IPS-18a (cell line): ENCODE data around the gene CPNE1.

Source experiments
- H3K27ac ChIP-seq: one replicate; pipeline ENCODE4 v1.5.1; 2013; ENCODE audit warnings: low read length
- H3K27me3 ChIP-seq: one replicate; pipeline ENCODE4 v1.6.1; 2013; ENCODE audit warnings: mild to moderate bottlenecking, low read length; ENCODE audit not compliant: control insufficient read depth, insufficient read depth
- H3K36me3 ChIP-seq: one replicate; pipeline ENCODE4 v1.6.1; 2013; ENCODE audit warnings: low read depth, low read length; ENCODE audit not compliant: control insufficient read depth
- H3K4me1 ChIP-seq: one replicate; pipeline ENCODE4 v1.6.1; 2013; ENCODE audit warnings: low read depth, low read length; ENCODE audit not compliant: control insufficient read depth
- H3K4me3 ChIP-seq: one replicate; pipeline ENCODE4 v1.5.1; 2013; ENCODE audit warnings: low read length
- H3K9ac ChIP-seq: one replicate; pipeline ENCODE4 v1.6.1; 2013; ENCODE audit warnings: mild to moderate bottlenecking, low read length, moderate library complexity
- H3K9me3 ChIP-seq: one replicate; pipeline ENCODE4 v1.6.1; 2013; ENCODE audit warnings: low read depth, low read length; ENCODE audit not compliant: control insufficient read depth

CPNE1 gene

DNA sequence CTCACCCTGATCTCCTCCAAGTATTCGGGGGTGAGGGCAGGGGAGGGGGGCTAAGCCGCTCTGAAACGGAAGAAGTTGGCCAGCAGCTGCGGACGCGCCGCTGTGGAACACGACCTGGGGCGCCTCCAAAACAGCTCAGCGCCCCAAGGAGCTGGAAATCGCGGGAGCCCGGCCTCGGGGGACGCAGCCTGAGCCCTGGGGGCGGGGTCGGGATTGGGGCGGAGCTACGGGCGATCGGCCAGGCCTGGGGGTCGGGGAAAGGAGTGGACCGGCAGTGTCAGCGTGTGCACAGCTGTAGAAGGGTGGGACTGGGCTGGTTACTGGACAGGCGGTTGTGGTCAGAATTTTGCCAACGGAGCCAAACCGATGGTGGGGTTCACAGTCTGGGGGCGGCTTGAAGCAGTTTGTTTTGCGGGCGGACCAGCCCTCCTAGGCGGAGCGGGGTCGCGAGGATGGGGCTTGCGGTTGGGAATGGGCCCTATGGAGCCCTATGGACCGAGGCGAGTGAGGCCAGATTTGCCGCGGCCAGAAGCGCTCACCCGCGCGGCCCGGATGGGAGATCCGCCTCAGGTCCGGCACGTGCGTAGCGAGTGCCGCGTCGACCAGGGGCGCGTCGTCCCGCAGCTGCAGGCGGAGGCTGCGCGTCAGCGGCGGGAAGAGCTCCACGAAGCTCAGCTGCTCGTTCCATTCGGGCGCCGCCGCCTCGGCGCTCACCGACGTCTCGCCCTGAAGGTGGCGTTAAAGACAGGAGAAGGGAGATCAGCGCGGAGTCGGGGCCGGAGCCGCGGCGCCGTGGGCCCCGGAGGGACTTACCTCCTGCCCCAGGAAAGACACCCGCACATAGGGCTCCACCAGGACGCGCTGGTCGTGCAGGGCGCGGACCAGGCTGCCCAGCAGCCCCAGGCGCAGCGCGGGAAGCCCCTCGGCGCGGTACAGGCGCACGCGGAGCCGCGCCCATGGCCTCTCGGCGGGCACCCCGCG is 63.4 kb downstream of the CPNE1 start:
- Histone ChIP-seq H3K4me1 (peaks cover 3% of the 10 kb centered on the region), H3K36me3 (no peaks in the 10 kb centered on the region), H3K27me3 (peaks cover 46% of the 10 kb centered on the region), H3K9me3 (no peaks in the 10 kb centered on the region), H3K27ac (no peak overlapping the region), H3K4me3 (peak overlapping the region; percentile 64), H3K9ac (peak overlapping the region; percentile 31)

DNA sequence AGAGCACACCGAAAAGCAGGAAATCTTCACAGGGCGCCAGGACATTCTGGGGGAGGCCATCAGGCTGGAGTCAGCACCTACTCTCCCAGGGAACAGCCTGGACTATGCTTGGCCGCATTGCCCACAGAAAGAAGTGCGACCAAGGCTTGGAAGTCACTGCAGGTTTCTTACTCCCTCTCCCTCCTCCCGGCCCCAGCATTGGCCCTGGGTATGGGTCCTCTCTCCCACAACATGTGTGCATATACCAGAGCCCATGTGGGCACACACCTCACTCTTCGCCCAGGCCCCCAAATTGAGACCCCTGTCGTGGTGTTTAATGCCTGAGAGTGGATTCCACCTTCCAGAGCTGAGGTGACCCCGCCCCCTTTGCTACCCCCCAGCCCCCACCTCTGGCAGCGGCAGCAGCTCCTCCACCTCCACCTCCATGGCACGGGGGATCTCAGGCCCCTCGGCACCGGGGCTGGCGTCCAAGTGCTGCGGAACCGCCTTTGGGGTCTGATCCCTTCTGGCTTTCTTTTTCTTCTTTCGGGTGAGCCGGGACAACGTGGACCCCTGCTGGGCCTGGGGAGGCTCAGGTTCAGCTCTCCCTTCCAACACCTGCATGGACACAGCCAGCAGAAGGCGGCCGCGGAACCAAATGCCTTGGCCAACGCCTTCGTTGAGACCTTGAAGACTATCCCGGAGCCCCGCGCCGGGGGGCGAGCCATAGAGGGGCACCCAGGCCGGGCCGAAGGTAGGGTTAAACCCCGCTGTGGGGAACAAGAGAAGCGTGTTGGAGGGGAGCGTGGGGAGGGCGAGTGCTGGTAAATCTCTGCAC is 64.3 kb downstream of the CPNE1 start:
- H3K4me3 ChIP-seq, result peak overlapping the region; percentile 64
- H3K4me1 ChIP-seq, result peaks cover 3% of the 10 kb centered on the region
- H3K9ac ChIP-seq, result no peak overlapping the region
- no peaks in the 10 kb centered on the region for H3K36me3 ChIP-seq
- no peaks in the 10 kb centered on the region for H3K9me3 ChIP-seq
- no peak overlapping the region for H3K27ac ChIP-seq
- peaks cover 46% of the 10 kb centered on the region for H3K27me3 ChIP-seq

DNA sequence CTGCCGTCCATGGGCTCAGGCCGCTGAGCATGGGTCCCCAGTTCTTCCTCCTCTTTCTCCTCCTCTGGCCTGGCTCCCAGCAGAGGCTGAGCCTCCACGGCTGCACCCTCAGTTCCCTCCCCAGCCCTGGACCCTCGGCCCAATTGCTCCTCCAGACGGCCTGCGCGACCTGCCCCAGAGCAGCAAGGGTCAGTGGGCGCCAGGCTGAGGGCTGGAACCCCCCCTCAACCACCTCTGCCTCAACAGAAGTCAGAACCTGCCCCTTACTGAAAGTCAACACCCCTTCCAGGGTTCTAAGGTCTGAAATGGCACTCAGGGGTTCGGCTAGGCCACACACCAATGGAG is 65.0 kb downstream of the CPNE1 start:
- H3K4me1 ChIP-seq, result peaks cover 3% of the 10 kb centered on the region
- peaks cover 46% of the 10 kb centered on the region for H3K27me3 ChIP-seq
- H3K9me3 ChIP-seq, result no peaks in the 10 kb centered on the region
- H3K9ac ChIP-seq, result no peak overlapping the region
- no peaks in the 10 kb centered on the region for H3K36me3 ChIP-seq
- H3K27ac ChIP-seq, result no peak overlapping the region
- no peak overlapping the region for H3K4me3 ChIP-seq

DNA sequence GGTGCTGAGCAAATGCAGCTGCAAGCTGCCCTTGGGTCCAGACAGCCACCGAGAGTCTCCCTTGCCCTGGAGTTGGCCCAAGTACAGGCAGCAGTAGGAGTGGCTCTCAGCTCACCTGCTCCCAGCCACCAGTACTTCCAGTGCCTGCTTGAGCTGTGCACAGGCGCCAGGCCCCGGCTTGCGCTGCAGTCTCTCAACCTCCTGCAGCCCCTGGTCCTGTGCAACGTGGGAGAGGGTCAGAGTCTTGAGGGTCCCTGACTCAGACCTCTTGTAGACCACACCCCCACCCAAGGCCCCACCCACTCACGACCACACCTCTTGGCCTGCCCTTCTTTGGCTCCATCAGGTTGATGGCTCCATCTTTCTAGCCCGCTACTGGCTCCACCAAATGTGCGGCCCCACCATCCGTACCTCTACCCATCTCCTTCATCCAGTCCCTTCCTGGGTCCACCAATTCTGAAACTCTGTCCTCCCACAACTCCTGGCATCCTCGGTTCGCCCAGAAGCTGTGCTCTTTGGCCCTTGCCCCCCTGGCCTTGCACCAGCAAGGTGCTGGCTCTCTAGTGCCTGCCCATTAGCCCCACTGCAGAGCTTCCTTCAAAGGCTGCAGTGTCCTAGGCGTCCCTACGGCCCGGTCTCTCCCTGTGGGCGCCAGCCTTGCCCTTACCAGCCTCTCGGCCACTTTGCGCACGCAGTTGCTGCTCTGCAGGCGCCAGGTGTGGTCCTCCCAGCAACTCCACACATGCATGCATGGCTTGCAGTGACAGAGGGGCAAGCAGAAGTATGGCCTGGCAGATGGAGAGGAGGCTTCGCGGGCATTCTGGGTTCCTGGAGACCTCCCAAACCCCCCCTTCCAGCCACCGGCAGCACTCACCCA is 65.6 kb downstream of the CPNE1 start:
- H3K27ac ChIP-seq, result no peak overlapping the region
- peaks cover 3% of the 10 kb centered on the region for H3K4me1 ChIP-seq
- no peak overlapping the region for H3K4me3 ChIP-seq
- no peak overlapping the region for H3K9ac ChIP-seq
- no peaks in the 10 kb centered on the region for H3K36me3 ChIP-seq
- no peaks in the 10 kb centered on the region for H3K9me3 ChIP-seq
- peaks cover 46% of the 10 kb centered on the region for H3K27me3 ChIP-seq

DNA sequence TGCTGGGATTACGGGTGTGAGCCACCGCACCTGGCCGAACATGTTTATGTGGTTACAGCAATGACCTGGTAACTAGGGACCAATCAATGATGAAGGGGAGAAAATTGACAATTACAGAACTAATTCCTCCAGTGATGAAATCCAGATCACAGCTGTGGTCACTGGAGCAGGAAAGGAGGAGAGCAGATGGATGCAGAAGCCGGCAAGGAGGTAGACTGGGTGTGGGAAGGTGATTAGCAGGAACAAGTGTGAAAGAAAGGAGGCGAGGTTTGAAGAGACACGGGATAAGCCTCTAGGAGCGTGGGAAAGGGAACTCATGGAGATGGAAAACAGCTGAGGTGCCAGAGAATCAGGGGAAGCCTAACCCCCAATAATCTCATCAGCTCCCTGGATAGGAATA is 66.2 kb downstream of the CPNE1 start:
- peaks cover 43% of the 10 kb centered on the region for H3K27me3 ChIP-seq
- no peak overlapping the region for H3K4me3 ChIP-seq
- no peaks in the 10 kb centered on the region for H3K36me3 ChIP-seq
- H3K9me3 ChIP-seq, result no peaks in the 10 kb centered on the region
- no peak overlapping the region for H3K9ac ChIP-seq
- H3K27ac ChIP-seq, result no peak overlapping the region
- H3K4me1 ChIP-seq, result peaks cover 3% of the 10 kb centered on the region

DNA sequence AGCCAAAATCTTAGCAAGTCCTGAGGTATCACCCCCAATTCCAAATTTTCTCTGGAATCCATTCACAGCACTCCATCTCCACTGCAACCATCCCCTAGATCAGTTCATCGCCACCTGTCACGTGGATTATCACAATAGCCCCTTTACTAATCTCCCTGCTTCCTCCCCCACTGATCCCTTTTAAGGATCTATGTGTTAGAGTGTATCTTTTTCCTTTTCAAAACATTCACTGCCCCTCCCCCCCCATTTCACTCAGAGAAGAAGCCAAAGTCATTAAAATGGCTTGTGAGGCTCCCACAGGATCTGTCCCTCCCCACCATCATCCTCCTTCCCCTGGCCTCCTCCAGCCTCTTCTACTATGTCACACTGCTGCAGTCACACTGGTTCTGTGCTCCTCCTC is 67.5 kb downstream of the CPNE1 start:
- Histone ChIP-seq H3K4me3 (no peak overlapping the region), H3K9ac (no peak overlapping the region), H3K27ac (no peak overlapping the region), H3K36me3 (no peaks in the 10 kb centered on the region), H3K9me3 (no peaks in the 10 kb centered on the region), H3K27me3 (peaks cover 30% of the 10 kb centered on the region), H3K4me1 (peaks cover 6% of the 10 kb centered on the region)

DNA sequence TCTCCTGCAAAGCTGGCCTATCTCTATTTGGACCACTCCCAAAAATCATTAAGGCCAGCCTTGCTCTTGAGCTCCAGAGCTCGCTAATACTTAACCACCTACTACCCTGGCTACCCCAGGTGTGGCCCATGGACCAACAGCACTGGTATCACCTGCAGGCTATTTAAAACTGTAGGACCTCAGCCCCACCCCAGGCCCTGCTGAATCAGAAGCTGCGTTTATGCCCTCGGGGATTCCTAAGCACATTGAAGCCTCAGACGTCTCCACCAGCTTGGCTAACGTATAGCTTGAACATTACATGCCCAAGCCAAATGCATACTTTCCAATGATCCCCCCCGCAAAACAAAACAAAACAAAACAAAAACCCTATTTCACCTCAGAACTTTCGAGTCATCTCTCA is 68.8 kb downstream of the CPNE1 start:
- H3K36me3 ChIP-seq, result no peaks in the 10 kb centered on the region
- no peak overlapping the region for H3K27ac ChIP-seq
- no peak overlapping the region for H3K4me3 ChIP-seq
- H3K4me1 ChIP-seq, result peaks cover 2% of the 10 kb centered on the region
- H3K9me3 ChIP-seq, result no peaks in the 10 kb centered on the region
- H3K9ac ChIP-seq, result no peak overlapping the region
- peaks cover 17% of the 10 kb centered on the region for H3K27me3 ChIP-seq

DNA sequence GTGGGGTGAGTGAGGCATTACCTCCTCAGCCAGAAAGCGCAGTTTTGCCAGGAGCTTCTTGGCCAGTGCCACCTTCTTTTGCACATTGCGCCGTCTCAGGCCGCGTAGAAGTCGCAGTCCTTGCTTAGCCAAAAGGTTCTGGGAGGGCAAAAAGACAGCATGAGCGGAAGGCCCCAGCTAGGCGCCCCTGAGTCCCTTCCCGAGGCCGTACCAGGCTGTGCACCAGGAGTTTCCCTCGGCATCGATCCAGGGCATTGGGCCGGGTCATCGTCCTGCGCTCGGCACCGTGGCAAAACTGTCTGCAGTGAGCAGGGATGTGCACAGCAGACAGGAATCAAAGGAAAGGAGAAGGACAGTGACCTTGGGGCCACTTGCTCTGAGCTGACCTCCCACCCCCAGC is 69.2 kb downstream of the CPNE1 start:
- H3K9ac ChIP-seq, result no peak overlapping the region
- peaks cover 12% of the 10 kb centered on the region for H3K27me3 ChIP-seq
- no peaks in the 10 kb centered on the region for H3K36me3 ChIP-seq
- no peak overlapping the region for H3K4me3 ChIP-seq
- no peak overlapping the region for H3K27ac ChIP-seq
- peaks cover 2% of the 10 kb centered on the region for H3K4me1 ChIP-seq
- H3K9me3 ChIP-seq, result no peaks in the 10 kb centered on the region

DNA sequence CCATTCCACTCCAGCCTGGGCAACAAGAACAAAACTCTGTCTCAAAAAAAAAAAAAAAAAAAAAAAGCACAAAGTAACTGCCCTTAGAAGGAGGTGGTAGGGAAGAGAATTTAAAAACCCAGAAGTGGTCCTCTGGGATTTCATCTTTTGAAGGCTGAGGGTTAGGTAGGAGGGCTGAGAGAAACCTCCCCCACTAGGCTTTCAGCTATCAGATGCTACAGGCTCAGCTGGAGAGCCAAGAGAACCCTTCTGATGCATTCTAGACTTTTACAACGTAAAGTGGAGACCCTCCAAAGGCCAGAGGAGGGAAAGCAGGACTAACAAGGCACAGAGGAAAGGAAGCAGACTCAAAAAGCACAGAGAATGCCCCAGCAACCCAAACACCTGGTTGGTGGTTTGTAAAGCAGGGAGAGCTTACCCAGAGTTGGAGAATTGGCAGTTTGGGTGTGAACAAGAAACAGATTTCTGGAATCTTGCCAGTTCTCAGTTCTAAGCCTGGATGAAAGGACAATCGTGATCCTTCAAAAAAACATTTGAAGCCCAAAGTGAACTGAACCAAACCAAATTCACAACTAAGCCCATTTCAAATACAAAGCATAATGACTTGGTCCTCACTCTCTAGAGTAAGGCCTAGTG is 72.2 kb downstream of the CPNE1 start:
- H3K9ac ChIP-seq, result no peak overlapping the region
- no peak overlapping the region for H3K27ac ChIP-seq
- no peaks in the 10 kb centered on the region for H3K9me3 ChIP-seq
- peaks cover 2% of the 10 kb centered on the region for H3K4me1 ChIP-seq
- no peak overlapping the region for H3K4me3 ChIP-seq
- no peaks in the 10 kb centered on the region for H3K36me3 ChIP-seq
- no peaks in the 10 kb centered on the region for H3K27me3 ChIP-seq

DNA sequence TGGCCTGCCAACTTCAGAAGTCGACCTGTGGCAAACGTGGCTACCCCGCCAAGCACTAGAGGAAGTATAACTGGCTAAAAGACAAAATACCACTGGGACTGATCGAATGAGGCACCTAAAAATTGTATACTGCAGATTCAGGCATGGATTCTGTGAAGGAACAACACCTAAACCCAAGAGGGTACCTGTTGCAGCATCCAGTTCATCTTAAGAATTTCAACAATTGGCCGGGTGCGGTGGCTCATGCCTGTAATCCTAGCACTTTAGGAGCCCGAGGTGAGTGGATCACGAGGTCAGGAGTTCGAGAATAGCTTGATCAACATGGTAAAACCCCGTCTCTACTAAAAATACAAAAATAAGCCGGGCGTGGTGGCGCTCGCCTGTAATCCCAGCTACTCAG is 76.3 kb downstream of the CPNE1 start:
- Histone ChIP-seq H3K9me3 (no peaks in the 10 kb centered on the region), H3K27me3 (no peaks in the 10 kb centered on the region), H3K9ac (no peak overlapping the region), H3K27ac (no peak overlapping the region), H3K36me3 (no peaks in the 10 kb centered on the region), H3K4me3 (no peak overlapping the region), H3K4me1 (peaks cover 2% of the 10 kb centered on the region)

DNA sequence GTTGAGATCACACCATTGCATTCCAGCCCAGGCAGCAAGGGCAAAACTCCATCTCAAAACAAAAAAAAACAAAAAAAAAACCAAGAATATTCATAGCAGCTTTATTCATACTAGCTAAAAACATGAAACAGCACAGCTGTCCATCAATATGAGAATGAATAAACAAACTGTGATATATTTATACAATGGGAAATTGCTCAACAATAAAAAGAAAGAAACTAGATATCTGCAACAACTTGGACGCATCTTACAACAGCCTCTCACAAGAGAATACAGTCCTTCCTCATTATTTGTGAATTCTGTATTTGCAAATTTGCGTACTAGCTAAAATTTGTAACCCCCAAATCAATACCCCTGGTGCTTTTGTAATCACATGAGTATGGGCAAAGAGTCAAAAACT is 77.3 kb downstream of the CPNE1 start:
- Histone ChIP-seq H3K27me3 (no peaks in the 10 kb centered on the region), H3K9ac (no peak overlapping the region), H3K4me1 (peaks cover under 1% of the 10 kb centered on the region), H3K4me3 (no peak overlapping the region), H3K27ac (no peak overlapping the region), H3K9me3 (no peaks in the 10 kb centered on the region), H3K36me3 (no peaks in the 10 kb centered on the region)
